ENCODE data around the gene PCCA. TPM values are rescaled to one million over a fixed set of nuclear protein-coding genes. Genes with fewer than 3 reads are reported as not detected.

The PCCA gene
- total RNA-seq, 4 donors from 2014 or later = 21.2 to 40.9 (median 31.6) TPM

DNA sequence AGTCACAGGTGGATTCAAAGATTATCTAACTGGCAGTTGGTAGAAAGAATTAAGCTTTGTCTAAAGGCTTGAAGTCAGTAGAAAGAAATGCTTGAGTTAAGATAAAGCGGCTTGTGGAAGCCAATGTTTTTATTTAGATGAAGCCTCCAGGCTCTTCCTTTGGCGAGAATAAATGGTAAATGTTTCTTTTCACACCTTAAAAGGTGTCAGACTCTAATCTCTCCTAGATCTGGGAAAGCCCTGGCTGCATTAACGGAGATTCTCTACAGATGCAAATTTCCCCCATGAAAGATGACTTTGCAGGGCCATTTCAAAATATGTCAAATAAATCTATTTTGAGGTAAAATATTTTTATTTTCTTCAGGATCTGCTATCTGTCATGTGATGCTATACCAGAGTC lies 37.8 kb upstream of the PCCA start:
- 53% methylated on average over 3 of the region's 3 CpGs for WGBS
- Histone ChIP-seq H3K36me3 (no peaks in the 10 kb centered on the region), H3K4me3 (no peak overlapping the region), H3K4me1 (no peaks in the 10 kb centered on the region), H3K9me3 (no peaks in the 10 kb centered on the region), H3K27ac (no peak overlapping the region), H3K27me3 (no peaks in the 10 kb centered on the region)
- TF ChIP-seq POLR2A (IDR thresholded peaks at IDR 0.05) (no peak), POLR2AphosphoS5 (IDR thresholded peaks at IDR 0.05) (no peak), EP300 (IDR thresholded peaks at IDR 0.05) (no peak)
- TF ChIP-seq, protein P1, sequence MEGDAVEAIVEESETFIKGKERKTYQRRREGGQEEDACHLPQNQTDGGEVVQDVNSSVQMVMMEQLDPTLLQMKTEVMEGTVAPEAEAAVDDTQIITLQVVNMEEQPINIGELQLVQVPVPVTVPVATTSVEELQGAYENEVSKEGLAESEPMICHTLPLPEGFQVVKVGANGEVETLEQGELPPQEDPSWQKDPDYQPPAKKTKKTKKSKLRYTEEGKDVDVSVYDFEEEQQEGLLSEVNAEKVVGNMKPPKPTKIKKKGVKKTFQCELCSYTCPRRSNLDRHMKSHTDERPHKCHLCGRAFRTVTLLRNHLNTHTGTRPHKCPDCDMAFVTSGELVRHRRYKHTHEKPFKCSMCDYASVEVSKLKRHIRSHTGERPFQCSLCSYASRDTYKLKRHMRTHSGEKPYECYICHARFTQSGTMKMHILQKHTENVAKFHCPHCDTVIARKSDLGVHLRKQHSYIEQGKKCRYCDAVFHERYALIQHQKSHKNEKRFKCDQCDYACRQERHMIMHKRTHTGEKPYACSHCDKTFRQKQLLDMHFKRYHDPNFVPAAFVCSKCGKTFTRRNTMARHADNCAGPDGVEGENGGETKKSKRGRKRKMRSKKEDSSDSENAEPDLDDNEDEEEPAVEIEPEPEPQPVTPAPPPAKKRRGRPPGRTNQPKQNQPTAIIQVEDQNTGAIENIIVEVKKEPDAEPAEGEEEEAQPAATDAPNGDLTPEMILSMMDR (IDR thresholded peaks at IDR 0.05) = no peak
- DNase-seq (ENCODE audit: low spot score in 2 of 2) = no peak

DNA sequence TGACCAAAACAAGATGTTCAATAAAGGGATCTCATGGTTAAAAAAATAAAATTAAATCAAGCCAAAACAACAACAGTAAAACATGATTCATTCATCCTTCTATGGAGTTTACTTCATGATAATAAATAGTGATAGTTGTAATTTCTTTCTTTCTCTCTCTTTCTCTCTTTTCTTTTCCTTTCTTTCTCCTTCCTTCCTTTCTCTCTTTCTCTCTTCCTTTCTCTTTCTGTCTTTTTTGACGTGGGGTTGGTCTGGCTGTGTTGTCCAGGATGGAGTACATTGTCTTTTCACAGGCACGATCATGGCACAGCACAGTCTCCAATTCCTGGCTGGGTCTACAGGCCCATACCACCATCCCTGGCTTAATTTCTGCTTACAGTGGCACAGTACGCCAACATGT lies 29.1 kb upstream of the PCCA start:
- H3K36me3 ChIP-seq = no peaks in the 10 kb centered on the region
- peaks cover 6% of the 10 kb centered on the region for H3K27me3 ChIP-seq
- H3K4me3 ChIP-seq = no peak overlapping the region
- TF ChIP-seq POLR2AphosphoS5 (IDR thresholded peaks at IDR 0.05) (no peak), POLR2A (IDR thresholded peaks at IDR 0.05) (no peak), EP300 (IDR thresholded peaks at IDR 0.05) (no peak)
- TF ChIP-seq, protein P1 (IDR thresholded peaks at IDR 0.05) = no peak
- no peak for DNase-seq (ENCODE audit: low spot score in 2 of 2)
- no peaks in the 10 kb centered on the region for H3K4me1 ChIP-seq
- no peaks in the 10 kb centered on the region for H3K9me3 ChIP-seq
- WGBS = 92% methylated on average over 3 of the region's 3 CpGs
- no peak overlapping the region for H3K27ac ChIP-seq

DNA sequence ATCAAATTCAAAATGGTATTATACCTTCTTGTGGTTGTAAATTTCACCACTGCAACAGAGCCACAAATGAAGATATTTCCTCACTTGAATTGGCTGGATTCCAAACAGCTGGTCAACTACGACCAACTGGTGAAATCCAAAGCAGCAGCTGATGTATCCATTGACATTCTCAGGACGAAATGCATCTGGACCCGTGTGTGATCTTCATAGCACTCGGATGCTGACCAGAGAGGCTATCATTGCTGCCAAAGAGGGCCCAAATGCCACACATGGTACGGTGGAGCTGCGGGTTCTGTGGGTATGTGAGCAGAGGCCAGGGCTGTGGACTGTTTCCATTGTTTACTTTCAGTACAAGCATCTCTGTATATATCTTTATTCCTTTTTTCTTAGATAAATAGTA lies 25.6 kb upstream of the PCCA start:
- no peaks in the 10 kb centered on the region for H3K36me3 ChIP-seq
- peaks cover 6% of the 10 kb centered on the region for H3K27me3 ChIP-seq
- H3K27ac ChIP-seq = no peak overlapping the region
- 80% methylated on average over 6 of the region's 6 CpGs for WGBS
- no peak for TF ChIP-seq POLR2A (IDR thresholded peaks at IDR 0.05)
- no peak for TF ChIP-seq EP300 (IDR thresholded peaks at IDR 0.05)
- TF ChIP-seq, protein P1 (IDR thresholded peaks at IDR 0.05) = no peak
- TF ChIP-seq POLR2AphosphoS5 (IDR thresholded peaks at IDR 0.05) = no peak
- no peak overlapping the region for H3K4me3 ChIP-seq
- H3K9me3 ChIP-seq = no peaks in the 10 kb centered on the region
- H3K4me1 ChIP-seq = peaks cover under 1% of the 10 kb centered on the region
- DNase-seq (ENCODE audit: low spot score in 2 of 2) = no peak

DNA sequence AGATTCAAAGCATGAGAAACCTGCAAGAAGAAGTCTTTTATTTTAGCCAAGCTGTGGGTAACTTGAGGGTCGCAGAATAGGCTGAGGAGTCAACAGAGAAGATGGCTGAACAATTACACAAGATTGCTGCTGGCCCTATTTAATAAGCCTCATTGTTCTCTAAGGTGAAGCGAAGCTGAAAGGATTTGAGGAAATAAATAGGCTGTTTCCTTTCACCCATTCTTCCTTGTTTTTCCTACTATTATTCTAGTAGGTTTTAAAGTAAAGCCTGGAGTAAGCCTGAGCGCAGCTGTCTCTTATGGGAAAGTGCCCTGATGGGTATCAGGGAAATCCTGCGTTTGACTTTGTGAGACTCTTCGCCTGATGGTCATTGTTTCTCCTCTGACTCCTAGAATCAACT lies 25.0 kb upstream of the PCCA start:
- Histone ChIP-seq H3K4me3 (no peak overlapping the region), H3K27me3 (peaks cover 6% of the 10 kb centered on the region), H3K36me3 (no peaks in the 10 kb centered on the region), H3K27ac (no peak overlapping the region), H3K9me3 (no peaks in the 10 kb centered on the region), H3K4me1 (peaks cover 7% of the 10 kb centered on the region)
- no peak for DNase-seq (ENCODE audit: low spot score in 2 of 2)
- TF ChIP-seq, protein P1 (IDR thresholded peaks at IDR 0.05) = no peak
- no peak for TF ChIP-seq POLR2AphosphoS5 (IDR thresholded peaks at IDR 0.05)
- 81% methylated on average over 5 of the region's 5 CpGs for WGBS

DNA sequence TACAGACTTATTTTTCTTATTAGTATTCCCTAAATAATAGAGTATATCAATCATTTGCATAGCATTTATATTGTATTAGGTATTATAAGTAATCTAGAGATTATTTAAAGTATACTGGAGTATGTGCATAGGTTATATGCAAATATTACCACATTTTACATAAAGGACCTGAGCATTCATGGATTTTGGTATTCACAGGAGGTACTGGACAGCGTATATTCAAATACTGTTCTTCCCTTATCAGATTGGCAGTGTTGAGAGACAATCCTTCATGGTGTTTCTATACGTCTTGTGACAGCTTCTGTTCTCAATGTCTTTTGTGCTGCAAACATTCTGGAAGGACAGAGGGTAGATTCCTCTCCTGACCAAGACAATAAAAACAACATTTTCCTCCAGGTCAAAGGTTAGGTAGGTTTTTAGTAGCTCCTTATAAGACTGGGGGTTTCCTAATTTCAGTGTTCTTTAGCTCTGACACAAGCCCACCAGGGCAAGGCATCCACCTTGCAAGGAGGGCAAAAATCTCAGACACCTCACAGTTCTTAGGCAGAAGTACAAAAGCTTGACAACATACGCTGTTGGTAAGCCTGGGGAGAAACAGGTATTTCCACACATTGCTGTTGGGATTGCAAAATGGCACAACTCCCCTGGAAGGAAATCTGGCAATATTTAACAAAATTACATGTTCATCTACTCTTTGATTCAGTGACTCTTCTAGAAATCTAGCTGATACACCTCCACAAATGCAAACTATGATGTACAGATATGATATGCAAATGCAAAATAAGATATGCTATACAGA lies 20.6 kb upstream of the PCCA start:
- no peak overlapping the region for H3K4me3 ChIP-seq
- TF ChIP-seq EP300 (IDR thresholded peaks at IDR 0.05) = no peak
- no peak for TF ChIP-seq POLR2A (IDR thresholded peaks at IDR 0.05)
- TF ChIP-seq, protein P1 (IDR thresholded peaks at IDR 0.05) = no peak
- no peak for TF ChIP-seq POLR2AphosphoS5 (IDR thresholded peaks at IDR 0.05)
- H3K27ac ChIP-seq = no peak overlapping the region
- H3K36me3 ChIP-seq = no peaks in the 10 kb centered on the region
- 66% methylated on average over 3 of the region's 3 CpGs for WGBS
- DNase-seq (ENCODE audit: low spot score in 2 of 2) = no peak
- H3K9me3 ChIP-seq = no peaks in the 10 kb centered on the region
- peaks cover 6% of the 10 kb centered on the region for H3K27me3 ChIP-seq
- peaks cover 15% of the 10 kb centered on the region for H3K4me1 ChIP-seq

Data from suprapubic skin (tissue), 4 donors.